A673 (cell line): ENCODE data around the gene GRID2.

Source experiments
- CTCF ChIP-seq: fragments of 300-800, 200-600 bp; sonication (generic); conservative IDR thresholded peaks from 2 replicates; pipeline ENCODE4 v1.5.1; 2017; ENCODE audit warnings: low read depth, mild to moderate bottlenecking, antibody characterized with exemption, low read length, moderate library complexity, mixed read lengths
- EZH2 ChIP-seq: fragments of 200-600 bp; sonication (generic); IDR thresholded peaks from 2 replicates; pipeline ENCODE4 v1.6.1; 2017; ENCODE audit warnings: borderline replicate concordance, low read depth, mild to moderate bottlenecking, mixed read lengths, antibody characterized with exemption, low read length; ENCODE audit not compliant: poor library complexity, severe bottlenecking

GRCh38 chr4:93467484-93468155 lies 1163.9 kb downstream of the GRID2 start:
- TF ChIP-seq CTCF (no peak), EZH2 (no peak)
